ENCODE results near the gene GABRG3.

The GABRG3 gene

DNA sequence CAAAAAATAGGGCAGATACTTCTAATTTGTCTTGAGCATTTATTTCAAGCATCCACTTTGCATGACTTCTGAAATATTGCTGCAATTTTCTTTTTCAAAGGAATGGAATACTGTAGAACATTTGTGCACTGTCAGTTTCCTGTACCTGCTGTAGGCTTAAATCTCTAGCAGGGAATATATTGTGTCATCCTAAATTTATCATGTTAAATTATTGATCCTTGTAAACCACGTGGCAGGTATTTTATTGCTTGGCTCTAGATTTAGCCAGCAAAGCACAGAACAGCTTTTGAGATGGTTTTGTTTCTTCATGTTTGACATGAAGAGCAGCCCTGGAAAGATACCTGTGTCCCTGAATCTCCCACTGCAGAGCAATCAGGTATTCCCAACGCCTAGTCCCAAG lies 470.1 kb downstream of the GABRG3 start:
- H3K9me3 ChIP-seq (ENCODE audit: control insufficient read depth, insufficient read depth, low read depth, low read length): no peaks in the 10 kb centered on the region
- POLR2A ChIA-PET: no interaction called here
- CTCF ChIA-PET: no interaction called here
- no peak overlapping the region for H3K4me3 ChIP-seq (ENCODE audit: low read depth, low read length)
- no peak overlapping the region for H3K27ac ChIP-seq (ENCODE audit: extremely low read depth, low read depth, low read length)
- TF ChIP-seq ZNF157 (tag by site-specific recombination; IDR thresholded peaks at IDR 0.05) (no peak), SETDB1 (IDR thresholded peaks at IDR 0.05; ENCODE audit: insufficient read length, low read length) (no peak), ZNF701 (tag by site-specific recombination; IDR thresholded peaks at IDR 0.05) (no peak), ZNF366 (tag by site-specific recombination; conservative IDR thresholded peaks at IDR 0.05) (no peak), ZNF843 (tag by site-specific recombination; IDR thresholded peaks at IDR 0.05) (no peak), ZNF169 (tag by site-specific recombination; IDR thresholded peaks at IDR 0.05) (no peak), ZBTB48 (tag by site-specific recombination; IDR thresholded peaks at IDR 0.05) (no peak), ZNF174 (tag by site-specific recombination; IDR thresholded peaks at IDR 0.05) (no peak), ZNF416 (tag by site-specific recombination; IDR thresholded peaks at IDR 0.05) (no peak), ZNF610 (tag by site-specific recombination; IDR thresholded peaks at IDR 0.05; ENCODE audit: borderline replicate concordance) (no peak), IKZF3 (tag by site-specific recombination; IDR thresholded peaks at IDR 0.05) (no peak), ZNF76 (tag by site-specific recombination; IDR thresholded peaks at IDR 0.05; ENCODE audit: borderline replicate concordance, low read depth) (no peak), SALL2 (tag by site-specific recombination; IDR thresholded peaks at IDR 0.05; ENCODE audit: borderline replicate concordance) (no peak), ZNF335 (tag by site-specific recombination; conservative IDR thresholded peaks at IDR 0.05) (no peak), ZNF23 (tag by site-specific recombination; IDR thresholded peaks at IDR 0.05; ENCODE audit: borderline replicate concordance) (no peak), HOXC10 (CRISPR knock-in tag; IDR thresholded peaks at IDR 0.05) (no peak), ZNF202 (tag by site-specific recombination; IDR thresholded peaks at IDR 0.05; ENCODE audit: borderline replicate concordance) (no peak)
- TF ChIP-seq, protein P1, sequence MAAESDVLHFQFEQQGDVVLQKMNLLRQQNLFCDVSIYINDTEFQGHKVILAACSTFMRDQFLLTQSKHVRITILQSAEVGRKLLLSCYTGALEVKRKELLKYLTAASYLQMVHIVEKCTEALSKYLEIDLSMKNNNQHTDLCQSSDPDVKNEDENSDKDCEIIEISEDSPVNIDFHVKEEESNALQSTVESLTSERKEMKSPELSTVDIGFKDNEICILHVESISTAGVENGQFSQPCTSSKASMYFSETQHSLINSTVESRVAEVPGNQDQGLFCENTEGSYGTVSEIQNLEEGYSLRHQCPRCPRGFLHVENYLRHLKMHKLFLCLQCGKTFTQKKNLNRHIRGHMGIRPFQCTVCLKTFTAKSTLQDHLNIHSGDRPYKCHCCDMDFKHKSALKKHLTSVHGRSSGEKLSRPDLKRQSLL (tag by site-specific recombination; IDR thresholded peaks at IDR 0.05): no peak
- TF ChIP-seq, protein P2, sequence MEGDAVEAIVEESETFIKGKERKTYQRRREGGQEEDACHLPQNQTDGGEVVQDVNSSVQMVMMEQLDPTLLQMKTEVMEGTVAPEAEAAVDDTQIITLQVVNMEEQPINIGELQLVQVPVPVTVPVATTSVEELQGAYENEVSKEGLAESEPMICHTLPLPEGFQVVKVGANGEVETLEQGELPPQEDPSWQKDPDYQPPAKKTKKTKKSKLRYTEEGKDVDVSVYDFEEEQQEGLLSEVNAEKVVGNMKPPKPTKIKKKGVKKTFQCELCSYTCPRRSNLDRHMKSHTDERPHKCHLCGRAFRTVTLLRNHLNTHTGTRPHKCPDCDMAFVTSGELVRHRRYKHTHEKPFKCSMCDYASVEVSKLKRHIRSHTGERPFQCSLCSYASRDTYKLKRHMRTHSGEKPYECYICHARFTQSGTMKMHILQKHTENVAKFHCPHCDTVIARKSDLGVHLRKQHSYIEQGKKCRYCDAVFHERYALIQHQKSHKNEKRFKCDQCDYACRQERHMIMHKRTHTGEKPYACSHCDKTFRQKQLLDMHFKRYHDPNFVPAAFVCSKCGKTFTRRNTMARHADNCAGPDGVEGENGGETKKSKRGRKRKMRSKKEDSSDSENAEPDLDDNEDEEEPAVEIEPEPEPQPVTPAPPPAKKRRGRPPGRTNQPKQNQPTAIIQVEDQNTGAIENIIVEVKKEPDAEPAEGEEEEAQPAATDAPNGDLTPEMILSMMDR (tag by site-specific recombination; IDR thresholded peaks at IDR 0.05): no peak
- TF ChIP-seq, protein P3, sequence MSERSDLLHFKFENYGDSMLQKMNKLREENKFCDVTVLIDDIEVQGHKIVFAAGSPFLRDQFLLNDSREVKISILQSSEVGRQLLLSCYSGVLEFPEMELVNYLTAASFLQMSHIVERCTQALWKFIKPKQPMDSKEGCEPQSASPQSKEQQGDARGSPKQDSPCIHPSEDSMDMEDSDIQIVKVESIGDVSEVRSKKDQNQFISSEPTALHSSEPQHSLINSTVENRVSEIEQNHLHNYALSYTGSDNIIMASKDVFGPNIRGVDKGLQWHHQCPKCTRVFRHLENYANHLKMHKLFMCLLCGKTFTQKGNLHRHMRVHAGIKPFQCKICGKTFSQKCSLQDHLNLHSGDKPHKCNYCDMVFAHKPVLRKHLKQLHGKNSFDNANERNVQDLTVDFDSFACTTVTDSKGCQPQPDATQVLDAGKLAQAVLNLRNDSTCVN (tag by site-specific recombination; optimal IDR thresholded peaks at IDR 0.05): no peak
- H3K36me3 ChIP-seq (ENCODE audit: control insufficient read depth in 2 of 2, insufficient read depth in 1 of 2, low read length in 2 of 2): no peaks in the 10 kb centered on the region
- no peaks in the 10 kb centered on the region for H3K4me1 ChIP-seq (ENCODE audit: control insufficient read depth, insufficient read depth, low read length)

DNA sequence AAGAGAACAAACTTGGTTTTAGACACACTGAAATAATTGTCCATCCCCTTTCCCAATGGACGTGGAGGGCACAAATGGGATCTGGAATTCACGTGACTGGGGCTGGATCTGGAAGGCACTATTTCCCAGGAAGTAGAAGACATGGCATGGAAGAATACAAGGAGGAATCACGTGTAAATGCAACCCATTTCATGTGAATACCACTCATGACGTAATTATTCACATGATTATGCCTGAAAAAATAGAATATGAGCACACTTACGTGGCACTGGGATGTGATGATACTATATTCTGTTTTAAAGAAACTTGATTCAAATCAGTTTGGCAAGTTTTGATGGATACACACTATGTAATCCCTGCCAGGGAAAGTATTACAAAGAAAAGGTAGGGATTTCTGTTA lies 477.3 kb downstream of the GABRG3 start:
- H3K27ac ChIP-seq (ENCODE audit: extremely low read depth, low read depth, low read length): no peak overlapping the region
- POLR2A ChIA-PET: no interaction called here
- no peaks in the 10 kb centered on the region for H3K4me1 ChIP-seq (ENCODE audit: control insufficient read depth, insufficient read depth, low read length)
- H3K9me3 ChIP-seq (ENCODE audit: control insufficient read depth, insufficient read depth, low read depth, low read length): no peaks in the 10 kb centered on the region
- H3K4me3 ChIP-seq (ENCODE audit: low read depth, low read length): no peak overlapping the region
- CTCF ChIA-PET: no interaction called here
- no peaks in the 10 kb centered on the region for H3K36me3 ChIP-seq (ENCODE audit: control insufficient read depth in 2 of 2, insufficient read depth in 1 of 2, low read length in 2 of 2)
- no peak for TF ChIP-seq ZSCAN16 (tag by site-specific recombination; IDR thresholded peaks at IDR 0.05)
- TF ChIP-seq ZNF311 (tag by site-specific recombination; IDR thresholded peaks at IDR 0.05; ENCODE audit: borderline replicate concordance): no peak
- TF ChIP-seq ZNF521 (tag by site-specific recombination; IDR thresholded peaks at IDR 0.05): no peak
- TF ChIP-seq ZNF837 (tag by site-specific recombination; IDR thresholded peaks at IDR 0.05): no peak
- no peak for TF ChIP-seq PRDM1 (tag by site-specific recombination; IDR thresholded peaks at IDR 0.05)
- TF ChIP-seq, protein P4, sequence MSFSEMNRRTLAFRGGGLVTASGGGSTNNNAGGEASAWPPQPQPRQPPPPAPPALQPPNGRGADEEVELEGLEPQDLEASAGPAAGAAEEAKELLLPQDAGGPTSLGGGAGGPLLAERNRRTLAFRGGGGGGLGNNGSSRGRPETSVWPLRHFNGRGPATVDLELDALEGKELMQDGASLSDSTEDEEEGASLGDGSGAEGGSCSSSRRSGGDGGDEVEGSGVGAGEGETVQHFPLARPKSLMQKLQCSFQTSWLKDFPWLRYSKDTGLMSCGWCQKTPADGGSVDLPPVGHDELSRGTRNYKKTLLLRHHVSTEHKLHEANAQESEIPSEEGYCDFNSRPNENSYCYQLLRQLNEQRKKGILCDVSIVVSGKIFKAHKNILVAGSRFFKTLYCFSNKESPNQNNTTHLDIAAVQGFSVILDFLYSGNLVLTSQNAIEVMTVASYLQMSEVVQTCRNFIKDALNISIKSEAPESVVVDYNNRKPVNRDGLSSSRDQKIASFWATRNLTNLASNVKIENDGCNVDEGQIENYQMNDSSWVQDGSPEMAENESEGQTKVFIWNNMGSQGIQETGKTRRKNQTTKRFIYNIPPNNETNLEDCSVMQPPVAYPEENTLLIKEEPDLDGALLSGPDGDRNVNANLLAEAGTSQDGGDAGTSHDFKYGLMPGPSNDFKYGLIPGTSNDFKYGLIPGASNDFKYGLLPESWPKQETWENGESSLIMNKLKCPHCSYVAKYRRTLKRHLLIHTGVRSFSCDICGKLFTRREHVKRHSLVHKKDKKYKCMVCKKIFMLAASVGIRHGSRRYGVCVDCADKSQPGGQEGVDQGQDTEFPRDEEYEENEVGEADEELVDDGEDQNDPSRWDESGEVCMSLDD (tag by site-specific recombination; IDR thresholded peaks at IDR 0.05): no peak
- TF ChIP-seq, protein P5, sequence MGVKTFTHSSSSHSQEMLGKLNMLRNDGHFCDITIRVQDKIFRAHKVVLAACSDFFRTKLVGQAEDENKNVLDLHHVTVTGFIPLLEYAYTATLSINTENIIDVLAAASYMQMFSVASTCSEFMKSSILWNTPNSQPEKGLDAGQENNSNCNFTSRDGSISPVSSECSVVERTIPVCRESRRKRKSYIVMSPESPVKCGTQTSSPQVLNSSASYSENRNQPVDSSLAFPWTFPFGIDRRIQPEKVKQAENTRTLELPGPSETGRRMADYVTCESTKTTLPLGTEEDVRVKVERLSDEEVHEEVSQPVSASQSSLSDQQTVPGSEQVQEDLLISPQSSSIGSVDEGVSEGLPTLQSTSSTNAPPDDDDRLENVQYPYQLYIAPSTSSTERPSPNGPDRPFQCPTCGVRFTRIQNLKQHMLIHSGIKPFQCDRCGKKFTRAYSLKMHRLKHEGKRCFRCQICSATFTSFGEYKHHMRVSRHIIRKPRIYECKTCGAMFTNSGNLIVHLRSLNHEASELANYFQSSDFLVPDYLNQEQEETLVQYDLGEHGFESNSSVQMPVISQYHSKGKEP (tag by site-specific recombination; IDR thresholded peaks at IDR 0.05): no peak
- no peak for TF ChIP-seq MYNN (tag by site-specific recombination; IDR thresholded peaks at IDR 0.05; ENCODE audit: borderline replicate concordance)
- TF ChIP-seq SP7 (tag by site-specific recombination; IDR thresholded peaks at IDR 0.05): no peak
- TF ChIP-seq ZNF175 (tag by site-specific recombination; IDR thresholded peaks at IDR 0.05): no peak
